ENCODE measurements around the gene ZYG11B. TPM values are rescaled to one million over a fixed set of nuclear protein-coding genes. Genes with fewer than 3 reads are reported as not detected.
"Not testable (repeated sequence)": the region's sequence is repeated elsewhere in the genome, so short reads cannot be mapped to it uniquely, and the experiment has no call there.

Gene ZYG11B
- total RNA-seq, 2 experiments from 2014 or later = 10.8 to 11.1 TPM

DNA sequence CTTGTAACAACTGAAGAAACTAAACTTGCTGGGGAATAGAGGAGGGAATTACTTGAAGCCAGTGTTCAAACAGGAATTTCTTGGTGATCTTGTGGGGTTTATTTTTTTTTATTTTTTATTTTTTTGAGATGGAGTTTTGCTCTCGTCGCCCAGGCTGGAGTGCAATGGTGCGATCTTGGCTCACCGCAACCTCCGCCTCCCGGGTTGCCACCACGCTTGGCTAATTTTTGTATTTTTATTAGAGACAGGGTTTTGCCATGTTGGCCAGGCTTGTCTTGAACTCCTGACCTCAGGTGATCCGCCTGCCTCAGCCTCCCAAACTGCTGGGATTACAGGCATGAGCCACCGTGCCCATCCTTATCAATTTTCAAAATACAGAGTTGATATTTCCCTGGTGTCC lies 23.2 kb downstream of the ZYG11B start:
- POLR2A ChIA-PET = not testable (repeated sequence)
- CTCF ChIA-PET = interaction anchor here (1.9 kb wide), 1 partner anchor 51 kb away, joined by 7 read pairs; the partner anchor contains the start of gene COA7

- POLR2A ChIA-PET = not testable (repeated sequence)
These were observed 23.9 kb downstream of the ZYG11B start for GRCh38 chr1:52750139-52750538.

GRCh38 chr1:52751589-52752483 lies 25.6 kb downstream of the ZYG11B start:
- POLR2A ChIA-PET = interaction anchor here (0.6 kb wide), 1 partner anchor 25 kb away, joined by 3 read pairs; no protein-coding TSS in a partner anchor

More at GRCh38 chr1:52750139-52750538, 23.9 kb downstream of the ZYG11B start:
- CTCF ChIA-PET = not testable (repeated sequence)

GRCh38 chr1:52752484-52752826 lies 26.2 kb downstream of the ZYG11B start:
- ChIA-PET CTCF (no interaction called here), POLR2A (no interaction called here)

More at GRCh38 chr1:52751589-52752483, 25.6 kb downstream of the ZYG11B start:
- CTCF ChIA-PET = no interaction called here

DNA sequence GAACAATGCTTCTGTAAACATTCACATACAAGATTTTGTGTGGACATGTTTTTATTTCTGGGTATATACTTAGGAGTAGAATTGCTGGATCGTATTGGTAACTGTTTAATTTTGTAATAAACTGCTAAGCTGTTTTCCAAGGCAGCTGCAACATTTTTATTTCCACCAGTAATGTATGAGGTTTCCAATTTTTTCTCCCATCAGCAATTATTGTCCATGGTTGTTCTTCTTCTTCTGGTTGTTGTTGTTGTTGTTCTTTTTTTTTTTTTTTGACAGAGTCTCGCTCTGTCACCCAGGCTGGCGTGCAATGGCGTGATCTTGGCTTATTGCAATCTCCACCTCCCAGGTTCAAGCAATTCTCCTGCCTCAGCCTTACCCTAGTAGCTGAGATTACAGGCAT lies 26.9 kb downstream of the ZYG11B start:
- ChIA-PET CTCF (no interaction called here), POLR2A (no interaction called here)

GRCh38 chr1:52756020-52756419 lies 29.8 kb downstream of the ZYG11B start:
- ChIA-PET POLR2A (no interaction called here), CTCF (no interaction called here)

DNA sequence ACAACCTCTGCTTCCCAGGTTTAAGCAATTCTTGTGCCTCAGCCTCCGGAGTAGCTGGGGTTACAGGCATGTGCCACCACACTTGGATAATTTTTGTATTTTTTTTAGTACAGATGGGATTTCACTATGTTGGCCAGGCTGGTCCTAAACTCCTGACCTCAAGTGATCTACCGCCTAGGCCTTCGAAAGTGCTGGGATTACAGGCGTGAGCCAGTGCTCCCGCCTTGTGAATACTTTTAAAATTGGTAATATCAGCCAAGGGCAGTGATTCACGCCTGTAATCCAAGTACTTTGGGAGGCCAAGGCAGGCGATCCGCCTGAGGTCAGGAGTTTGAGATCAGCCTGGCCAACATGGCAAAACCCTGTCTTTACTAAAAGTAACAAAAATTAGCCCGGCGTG lies 33.7 kb downstream of the ZYG11B start:
- CTCF ChIA-PET = no interaction called here
- POLR2A ChIA-PET = interaction anchor here (0.6 kb wide), 1 partner anchor 16 kb away, joined by 3 read pairs; no protein-coding TSS in a partner anchor

GRCh38 chr1:52767596-52768280 lies 41.5 kb downstream of the ZYG11B start:
- ChIA-PET CTCF (interaction anchor here (0.7 kb wide), 2 partner anchors 76 to 232 kb away, joined by 4 read pairs; no protein-coding TSS in a partner anchor), POLR2A (no interaction called here)

- ChIA-PET CTCF (no interaction called here), POLR2A (no interaction called here)
These were observed 43.2 kb downstream of the ZYG11B start for GRCh38 chr1:52769346-52770033.

- POLR2A ChIA-PET = no interaction called here
- CTCF ChIA-PET = no interaction called here
These were observed 45.1 kb downstream of the ZYG11B start for GRCh38 chr1:52771384-52771783.

DNA sequence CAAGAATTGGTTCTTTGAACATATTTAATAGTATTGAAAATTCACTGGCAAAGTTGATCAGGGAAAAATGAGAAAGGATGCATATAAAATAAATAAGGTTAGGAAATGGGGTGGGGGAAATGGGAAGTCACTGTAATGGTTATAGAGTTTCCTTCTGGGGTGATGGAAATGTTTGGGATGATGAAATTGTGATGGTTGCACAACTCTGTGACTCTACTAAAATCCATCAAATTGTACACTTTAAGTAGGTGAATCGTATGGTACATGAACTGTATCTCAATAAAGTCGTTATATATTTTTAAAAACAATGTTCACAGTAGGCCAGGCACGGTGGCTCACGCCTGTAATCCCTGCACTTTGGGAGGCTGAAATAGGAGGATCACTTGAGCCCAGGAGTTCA lies 59.9 kb downstream of the ZYG11B start:
- POLR2A ChIA-PET = no interaction called here
- CTCF ChIA-PET = no interaction called here

- CTCF ChIA-PET, POLR2A ChIA-PET: not testable (repeated sequence)
These were observed 64.2 kb downstream of the ZYG11B start for GRCh38 chr1:52790429-52790828.

- CTCF ChIA-PET = no interaction called here
- POLR2A ChIA-PET = no interaction called here
These were observed 65.8 kb downstream of the ZYG11B start for GRCh38 chr1:52792036-52792435.

DNA sequence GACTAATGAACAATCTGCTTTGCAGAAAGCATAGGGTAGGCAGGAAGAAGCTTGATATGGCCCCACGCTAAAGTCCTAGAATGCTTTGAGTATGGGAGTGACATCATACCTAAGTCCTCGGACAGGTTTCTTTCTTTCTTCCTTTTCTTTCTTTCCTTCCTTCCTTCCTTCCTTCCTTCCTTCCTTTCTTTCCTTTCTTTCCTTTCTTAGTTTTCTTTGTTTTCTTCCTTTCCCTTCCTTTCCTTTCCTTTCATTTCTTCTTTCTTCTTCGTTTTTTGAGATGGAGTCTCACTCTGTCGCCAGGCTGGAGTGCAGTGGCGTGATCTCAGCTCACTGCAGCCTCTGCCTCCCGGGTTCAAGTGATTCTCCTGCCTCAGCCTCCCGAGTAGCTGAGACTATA lies 67.5 kb downstream of the ZYG11B start:
- CTCF ChIA-PET = not testable (repeated sequence)

DNA sequence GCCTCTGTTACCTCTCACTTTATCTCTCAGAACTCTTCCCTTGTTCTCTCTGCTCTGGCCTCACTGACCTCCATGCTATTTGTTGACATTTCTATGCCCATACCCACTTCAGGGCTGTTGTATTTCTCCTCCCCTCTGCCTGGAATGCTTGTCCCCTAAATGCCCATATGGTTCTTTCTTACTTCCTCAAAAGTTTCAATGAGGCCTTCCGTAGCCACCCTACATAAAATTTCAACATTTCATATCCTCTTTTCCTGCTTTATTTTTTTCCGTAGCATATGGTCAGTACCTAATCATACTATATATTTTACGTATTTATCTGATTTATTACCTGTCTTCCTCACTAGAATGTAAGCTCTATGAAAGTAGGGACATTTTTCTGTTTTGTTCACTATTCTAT lies 69.2 kb downstream of the ZYG11B start:
- POLR2A ChIA-PET = no interaction called here
- CTCF ChIA-PET = no interaction called here

More for the DNA sequence above, 67.5 kb downstream of the ZYG11B start:
- POLR2A ChIA-PET = not testable (repeated sequence)

- CTCF ChIA-PET = no interaction called here
- POLR2A ChIA-PET = no interaction called here
These were observed 72.1 kb downstream of the ZYG11B start for GRCh38 chr1:52798331-52798730.

DNA sequence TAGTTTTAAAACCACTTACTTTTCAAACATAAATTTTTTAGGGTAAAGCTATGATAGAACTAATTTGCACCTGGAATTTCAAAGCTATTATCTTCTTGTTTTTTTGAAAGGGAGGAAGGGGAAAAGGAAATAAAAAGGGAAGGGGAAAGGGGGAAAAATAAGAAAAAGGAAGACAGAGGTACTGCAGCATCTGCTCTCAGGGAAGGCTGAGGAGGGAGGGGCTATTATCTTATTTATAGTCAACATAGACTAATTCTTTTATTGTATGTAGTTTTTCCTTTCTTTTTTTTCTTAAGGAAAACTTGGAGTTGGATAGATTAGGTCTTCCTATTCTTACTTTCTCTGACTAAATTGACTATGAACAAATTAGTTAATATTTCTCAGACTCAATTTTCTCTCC lies 74.8 kb downstream of the ZYG11B start:
- POLR2A ChIA-PET = no interaction called here

DNA sequence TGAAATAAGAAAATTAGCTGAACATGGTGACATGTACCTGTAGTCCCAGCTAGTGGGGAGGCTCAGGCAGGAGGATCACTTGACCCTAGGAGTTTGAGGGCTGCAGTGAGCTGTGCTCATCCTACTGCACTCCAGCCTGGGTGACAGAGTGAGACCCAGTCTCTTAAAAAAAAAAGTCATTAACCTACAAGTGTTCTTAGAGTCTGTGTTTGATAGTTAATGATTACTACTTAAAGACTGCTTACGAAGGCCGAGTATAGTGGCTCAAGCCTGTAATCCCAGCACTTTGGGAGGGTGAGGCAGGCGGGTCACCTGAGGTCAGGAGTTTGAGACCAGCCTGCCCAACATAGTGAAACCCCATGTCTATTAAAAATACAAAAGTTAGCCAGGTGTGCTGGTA lies 77.8 kb downstream of the ZYG11B start:
- CTCF ChIA-PET, POLR2A ChIA-PET: not testable (repeated sequence)

More for the DNA sequence above, 74.8 kb downstream of the ZYG11B start:
- CTCF ChIA-PET = interaction anchor here (1.0 kb wide), 1 partner anchor 23 kb away, joined by 3 read pairs; no protein-coding TSS in a partner anchor

- ChIA-PET CTCF (no interaction called here), POLR2A (no interaction called here)
These were observed 88.2 kb downstream of the ZYG11B start for GRCh38 chr1:52814465-52814864.

DNA sequence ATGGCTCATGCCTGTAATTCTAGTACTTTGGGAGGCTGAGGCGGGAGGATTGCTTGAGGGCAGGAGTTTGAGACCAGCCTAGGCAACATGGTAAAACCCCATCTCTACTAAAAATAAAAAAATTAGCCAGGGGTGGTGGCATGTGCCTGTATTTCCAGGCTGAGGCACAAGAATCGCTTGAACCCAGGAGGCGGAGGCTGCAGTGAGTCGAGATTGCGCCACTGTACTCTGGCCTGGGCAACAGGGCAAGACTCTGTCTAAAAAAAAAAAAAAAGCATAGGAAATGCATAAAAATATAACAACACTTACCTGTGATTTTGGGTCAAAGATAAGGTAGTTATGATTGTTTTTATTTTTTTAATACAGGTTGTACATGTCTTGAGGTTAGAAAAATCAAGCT lies 94.6 kb downstream of the ZYG11B start:
- CTCF ChIA-PET = not testable (repeated sequence)
- POLR2A ChIA-PET = interaction anchor here (0.6 kb wide), 1 partner anchor 234 kb away, joined by 7 read pairs; no protein-coding TSS in a partner anchor
